ENCODE data around the gene CDH12.

Gene CDH12

DNA sequence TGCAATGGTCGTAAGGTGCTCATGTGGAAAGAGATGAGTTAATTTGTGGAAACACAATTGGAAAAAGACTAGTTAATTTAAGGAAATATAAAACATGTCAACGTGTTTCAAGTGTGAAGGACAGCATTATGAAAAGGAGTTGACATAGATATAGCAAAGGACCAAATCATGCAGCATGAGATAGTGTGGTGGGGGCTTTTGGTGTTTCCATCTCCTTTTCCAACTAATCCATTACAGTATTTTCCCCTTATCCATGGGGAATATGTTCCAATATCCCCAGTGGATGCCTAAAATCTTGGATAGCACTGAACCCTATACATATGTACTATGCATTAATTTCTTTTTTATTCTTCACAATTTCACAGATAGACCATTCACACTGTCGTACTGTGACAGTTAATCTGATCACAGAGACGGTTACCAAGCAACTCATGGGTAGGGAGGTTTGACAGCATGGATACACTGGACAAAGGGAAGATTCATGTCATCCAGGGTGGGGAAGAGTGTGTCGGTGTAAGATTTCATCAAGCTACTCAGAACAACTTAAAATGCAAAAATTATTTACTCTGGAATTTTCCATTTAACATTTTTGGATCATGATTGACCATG, 238.6 kb downstream of the CDH12 start:
- TF ChIP-seq ZBTB7A (IDR thresholded peaks at IDR 0.05; ENCODE audit: low read depth) (no peak), RAD21 (IDR thresholded peaks at IDR 0.05; ENCODE audit: low read depth) (no peak), TCF12 (IDR thresholded peaks at IDR 0.05; ENCODE audit: low read depth) (no peak), FOXM1 (IDR thresholded peaks at IDR 0.05; ENCODE audit: borderline replicate concordance, low read depth) (no peak), CREB1 (IDR thresholded peaks at IDR 0.05; ENCODE audit: low read depth) (no peak), EP300 (IDR thresholded peaks at IDR 0.05; ENCODE audit: borderline replicate concordance) (no peak), NFIC (IDR thresholded peaks at IDR 0.05) (no peak), CEBPB (IDR thresholded peaks at IDR 0.05) (no peak), YY1 (IDR thresholded peaks at IDR 0.05; ENCODE audit: low read depth) (no peak), TAF1 (IDR thresholded peaks at IDR 0.05; ENCODE audit: low read depth) (no peak), EGR1 (IDR thresholded peaks at IDR 0.05) (no peak), TEAD4 (IDR thresholded peaks at IDR 0.05) (no peak)
- TF ChIP-seq, protein P1, sequence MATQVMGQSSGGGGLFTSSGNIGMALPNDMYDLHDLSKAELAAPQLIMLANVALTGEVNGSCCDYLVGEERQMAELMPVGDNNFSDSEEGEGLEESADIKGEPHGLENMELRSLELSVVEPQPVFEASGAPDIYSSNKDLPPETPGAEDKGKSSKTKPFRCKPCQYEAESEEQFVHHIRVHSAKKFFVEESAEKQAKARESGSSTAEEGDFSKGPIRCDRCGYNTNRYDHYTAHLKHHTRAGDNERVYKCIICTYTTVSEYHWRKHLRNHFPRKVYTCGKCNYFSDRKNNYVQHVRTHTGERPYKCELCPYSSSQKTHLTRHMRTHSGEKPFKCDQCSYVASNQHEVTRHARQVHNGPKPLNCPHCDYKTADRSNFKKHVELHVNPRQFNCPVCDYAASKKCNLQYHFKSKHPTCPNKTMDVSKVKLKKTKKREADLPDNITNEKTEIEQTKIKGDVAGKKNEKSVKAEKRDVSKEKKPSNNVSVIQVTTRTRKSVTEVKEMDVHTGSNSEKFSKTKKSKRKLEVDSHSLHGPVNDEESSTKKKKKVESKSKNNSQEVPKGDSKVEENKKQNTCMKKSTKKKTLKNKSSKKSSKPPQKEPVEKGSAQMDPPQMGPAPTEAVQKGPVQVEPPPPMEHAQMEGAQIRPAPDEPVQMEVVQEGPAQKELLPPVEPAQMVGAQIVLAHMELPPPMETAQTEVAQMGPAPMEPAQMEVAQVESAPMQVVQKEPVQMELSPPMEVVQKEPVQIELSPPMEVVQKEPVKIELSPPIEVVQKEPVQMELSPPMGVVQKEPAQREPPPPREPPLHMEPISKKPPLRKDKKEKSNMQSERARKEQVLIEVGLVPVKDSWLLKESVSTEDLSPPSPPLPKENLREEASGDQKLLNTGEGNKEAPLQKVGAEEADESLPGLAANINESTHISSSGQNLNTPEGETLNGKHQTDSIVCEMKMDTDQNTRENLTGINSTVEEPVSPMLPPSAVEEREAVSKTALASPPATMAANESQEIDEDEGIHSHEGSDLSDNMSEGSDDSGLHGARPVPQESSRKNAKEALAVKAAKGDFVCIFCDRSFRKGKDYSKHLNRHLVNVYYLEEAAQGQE (IDR thresholded peaks at IDR 0.05; ENCODE audit: low read depth) = no peak
- TF ChIP-seq, protein P2, sequence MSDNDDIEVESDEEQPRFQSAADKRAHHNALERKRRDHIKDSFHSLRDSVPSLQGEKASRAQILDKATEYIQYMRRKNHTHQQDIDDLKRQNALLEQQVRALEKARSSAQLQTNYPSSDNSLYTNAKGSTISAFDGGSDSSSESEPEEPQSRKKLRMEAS (IDR thresholded peaks at IDR 0.05) = no peak
- TF ChIP-seq, protein P3, sequence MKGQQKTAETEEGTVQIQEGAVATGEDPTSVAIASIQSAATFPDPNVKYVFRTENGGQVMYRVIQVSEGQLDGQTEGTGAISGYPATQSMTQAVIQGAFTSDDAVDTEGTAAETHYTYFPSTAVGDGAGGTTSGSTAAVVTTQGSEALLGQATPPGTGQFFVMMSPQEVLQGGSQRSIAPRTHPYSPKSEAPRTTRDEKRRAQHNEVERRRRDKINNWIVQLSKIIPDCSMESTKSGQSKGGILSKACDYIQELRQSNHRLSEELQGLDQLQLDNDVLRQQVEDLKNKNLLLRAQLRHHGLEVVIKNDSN (IDR thresholded peaks at IDR 0.05) = no peak

DNA sequence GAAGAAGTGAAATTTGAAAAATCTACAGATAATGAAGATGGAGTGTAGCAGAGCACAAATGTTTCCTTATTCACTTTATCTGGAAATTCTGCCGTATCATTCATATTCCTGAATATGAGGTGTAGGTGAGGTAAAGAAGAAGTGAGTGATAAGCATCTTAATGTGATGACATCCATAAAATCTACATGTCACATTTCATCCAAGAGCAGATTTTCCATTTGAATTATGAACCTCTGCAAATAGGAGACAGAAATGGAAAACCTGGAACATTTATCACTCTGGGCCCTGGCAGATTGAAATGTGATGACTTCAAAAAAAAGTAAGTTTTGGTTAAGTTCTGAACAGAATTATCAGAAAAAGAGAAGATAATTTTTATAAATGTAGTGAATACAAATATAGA, 240.2 kb downstream of the CDH12 start:
- no peak for TF ChIP-seq EP300 (IDR thresholded peaks at IDR 0.05; ENCODE audit: borderline replicate concordance)
- TF ChIP-seq FOXM1 (IDR thresholded peaks at IDR 0.05; ENCODE audit: borderline replicate concordance, low read depth) = no peak
- TF ChIP-seq TAF1 (IDR thresholded peaks at IDR 0.05; ENCODE audit: low read depth) = no peak
- no peak for TF ChIP-seq NFIC (IDR thresholded peaks at IDR 0.05)

DNA sequence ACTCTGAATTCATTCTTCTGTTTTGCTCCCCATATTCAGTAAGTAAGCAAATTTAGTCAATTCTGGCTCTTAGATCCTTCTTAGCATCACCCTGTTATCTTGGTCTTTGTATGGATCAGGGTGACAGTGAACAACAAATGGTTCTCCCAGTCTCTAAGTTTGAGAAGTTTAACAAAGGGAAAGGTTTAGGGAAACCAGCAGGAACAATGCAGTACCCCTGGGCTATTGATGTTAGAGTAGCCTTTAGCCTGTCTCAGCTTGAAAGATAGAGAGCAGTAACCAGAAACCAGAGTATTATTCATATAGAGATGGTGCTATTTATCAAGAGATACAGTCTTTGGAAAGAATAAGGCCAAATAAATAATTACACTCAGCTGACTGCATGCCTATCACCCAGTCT, 241.8 kb downstream of the CDH12 start:
- TF ChIP-seq FOXM1 (IDR thresholded peaks at IDR 0.05; ENCODE audit: borderline replicate concordance, low read depth) (no peak), TEAD4 (IDR thresholded peaks at IDR 0.05) (no peak), CEBPB (IDR thresholded peaks at IDR 0.05) (no peak), NFIC (IDR thresholded peaks at IDR 0.05) (no peak), YY1 (IDR thresholded peaks at IDR 0.05; ENCODE audit: low read depth) (no peak)

DNA sequence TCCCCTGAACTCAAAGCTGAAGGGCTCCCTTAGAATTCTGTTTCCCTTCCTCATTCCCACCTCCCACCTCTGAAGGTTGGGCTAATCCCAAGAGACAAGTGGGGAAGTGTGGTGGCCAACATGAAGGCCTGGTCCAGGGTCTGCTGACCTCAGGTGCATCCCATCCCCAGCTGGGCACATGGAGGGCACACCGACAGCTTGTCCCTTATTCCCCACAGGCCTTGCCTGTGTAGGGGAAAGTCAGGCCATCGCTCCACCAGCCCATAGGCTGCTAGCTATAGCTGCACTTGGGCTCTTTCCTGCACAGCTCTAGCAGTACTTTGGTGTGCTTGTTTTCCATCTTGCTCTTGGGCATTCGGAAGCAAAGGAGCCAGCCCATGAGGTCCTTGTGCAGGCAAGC, 247.7 kb downstream of the CDH12 start:
- no peak for TF ChIP-seq FOXM1 (IDR thresholded peaks at IDR 0.05; ENCODE audit: borderline replicate concordance, low read depth)
- no peak for TF ChIP-seq CEBPB (IDR thresholded peaks at IDR 0.05)
- no peak for TF ChIP-seq ZBTB7A (IDR thresholded peaks at IDR 0.05; ENCODE audit: low read depth)
- TF ChIP-seq TAF1 (IDR thresholded peaks at IDR 0.05; ENCODE audit: low read depth) = no peak
- no peak for TF ChIP-seq TEAD4 (IDR thresholded peaks at IDR 0.05)
- TF ChIP-seq NFIC (IDR thresholded peaks at IDR 0.05) = no peak
- TF ChIP-seq, protein P1 (IDR thresholded peaks at IDR 0.05; ENCODE audit: low read depth) = no peak
- TF ChIP-seq YY1 (IDR thresholded peaks at IDR 0.05; ENCODE audit: low read depth) = no peak
- no peak for TF ChIP-seq CREB1 (IDR thresholded peaks at IDR 0.05; ENCODE audit: low read depth)
- TF ChIP-seq, protein P2 (IDR thresholded peaks at IDR 0.05) = no peak
- no peak for TF ChIP-seq RAD21 (IDR thresholded peaks at IDR 0.05; ENCODE audit: low read depth)
- TF ChIP-seq, protein P3 (IDR thresholded peaks at IDR 0.05) = no peak
- no peak for TF ChIP-seq EGR1 (IDR thresholded peaks at IDR 0.05)
- no peak for TF ChIP-seq TCF12 (IDR thresholded peaks at IDR 0.05; ENCODE audit: low read depth)

DNA sequence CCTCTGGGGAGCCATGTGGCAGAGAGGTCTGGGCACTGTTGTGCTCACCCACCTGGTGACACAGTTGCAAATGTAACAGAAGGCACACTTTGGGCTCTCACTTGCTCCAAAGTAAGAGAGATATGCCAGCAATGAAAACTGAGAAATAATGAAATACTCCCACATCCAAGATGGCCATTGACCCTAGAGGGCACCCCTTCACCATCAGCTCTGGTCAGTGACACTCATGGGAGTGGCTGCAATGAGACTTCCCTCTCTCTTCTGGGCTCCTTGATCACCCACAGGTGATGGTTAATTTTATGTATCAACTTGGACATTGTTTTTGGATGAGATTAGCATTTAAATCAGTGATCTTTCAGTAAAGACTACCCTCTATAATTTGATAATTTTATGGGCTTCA, 248.4 kb downstream of the CDH12 start:
- TF ChIP-seq TAF1 (IDR thresholded peaks at IDR 0.05; ENCODE audit: low read depth) = no peak
- no peak for TF ChIP-seq ZBTB7A (IDR thresholded peaks at IDR 0.05; ENCODE audit: low read depth)
- TF ChIP-seq, protein P3 (IDR thresholded peaks at IDR 0.05) = no peak
- TF ChIP-seq, protein P2 (IDR thresholded peaks at IDR 0.05) = no peak
- TF ChIP-seq, protein P1 (IDR thresholded peaks at IDR 0.05; ENCODE audit: low read depth) = no peak
- no peak for TF ChIP-seq FOXM1 (IDR thresholded peaks at IDR 0.05; ENCODE audit: borderline replicate concordance, low read depth)
- no peak for TF ChIP-seq NFIC (IDR thresholded peaks at IDR 0.05)
- no peak for TF ChIP-seq CEBPB (IDR thresholded peaks at IDR 0.05)
- no peak for TF ChIP-seq TCF12 (IDR thresholded peaks at IDR 0.05; ENCODE audit: low read depth)
- TF ChIP-seq EGR1 (IDR thresholded peaks at IDR 0.05) = no peak
- no peak for TF ChIP-seq CREB1 (IDR thresholded peaks at IDR 0.05; ENCODE audit: low read depth)
